Activated naive CD8-positive, alpha-beta T cell treated with anti-CD3 and anti-CD28 coated beads, Interleukin-2, amount 50 U/mL, for 16 hours (primary cell): ENCODE results near the gene PTK7.

Source experiments
- DNase-seq: peaks from one replicate; pipeline ENCODE4 v3.0.0-alpha.2; 2020; ENCODE audit warnings: low read depth, low spot score

Gene PTK7

DNA sequence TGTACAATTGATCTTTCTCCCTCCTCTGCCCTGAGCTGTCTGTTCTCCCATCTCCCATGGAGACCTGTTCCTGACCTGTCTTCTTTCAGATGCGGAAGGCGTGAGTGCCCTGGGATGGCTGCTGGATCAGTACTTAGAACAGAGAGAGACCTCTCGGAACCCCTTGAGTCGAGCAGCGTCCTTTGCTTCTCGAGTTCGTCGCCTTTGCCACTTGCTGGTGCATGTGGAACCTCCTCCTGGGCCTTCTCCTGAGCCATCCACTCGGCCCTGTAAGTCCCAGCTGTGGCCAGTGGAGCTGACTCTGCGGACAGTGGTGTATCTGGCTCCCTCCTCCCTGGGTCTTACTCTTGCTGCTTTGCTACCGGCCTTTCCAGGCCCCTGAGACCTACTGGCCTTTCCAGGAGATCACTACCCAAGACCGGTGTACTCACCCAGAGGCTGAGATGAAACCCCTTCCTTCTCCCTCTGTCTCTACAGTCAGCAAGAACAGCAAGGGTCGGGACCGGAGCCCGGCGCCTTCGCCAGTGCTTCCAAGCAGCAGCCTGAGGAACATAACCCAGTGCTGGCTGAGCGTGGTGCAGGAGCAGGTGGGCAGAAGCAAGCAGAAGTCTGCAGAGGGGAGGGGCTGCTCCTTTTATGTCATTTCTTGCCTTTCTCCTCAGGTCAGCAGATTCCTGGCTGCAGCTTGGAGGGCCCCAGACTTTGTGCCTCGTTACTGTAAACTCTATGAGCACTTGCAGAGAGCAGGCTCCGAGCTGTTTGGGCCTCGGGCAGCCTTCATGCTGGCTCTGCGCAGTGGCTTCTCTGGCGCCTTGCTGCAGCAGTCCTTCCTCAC lies 128.4 kb downstream of the PTK7 start:
- DNase-seq = no peak

DNA sequence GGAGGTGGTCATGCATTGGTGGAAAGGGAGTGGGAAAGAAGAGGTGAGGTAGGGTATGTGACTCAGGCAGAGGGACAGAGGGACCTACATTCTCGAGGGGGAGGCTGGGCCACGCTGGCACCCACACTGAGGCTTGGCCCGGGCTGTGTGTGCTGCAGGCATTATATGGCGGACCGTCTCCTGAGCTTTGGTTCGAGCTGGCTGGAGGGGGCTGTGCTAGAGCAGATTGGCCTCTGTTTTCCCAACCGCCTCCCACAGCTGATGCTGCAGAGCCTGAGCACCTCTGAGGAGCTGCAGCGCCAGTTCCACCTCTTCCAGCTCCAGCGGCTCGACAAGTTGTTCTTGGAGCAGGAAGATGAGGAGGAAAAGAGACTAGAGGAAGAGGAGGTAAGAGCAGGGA lies 129.7 kb downstream of the PTK7 start:
- DNase-seq = no peak

DNA sequence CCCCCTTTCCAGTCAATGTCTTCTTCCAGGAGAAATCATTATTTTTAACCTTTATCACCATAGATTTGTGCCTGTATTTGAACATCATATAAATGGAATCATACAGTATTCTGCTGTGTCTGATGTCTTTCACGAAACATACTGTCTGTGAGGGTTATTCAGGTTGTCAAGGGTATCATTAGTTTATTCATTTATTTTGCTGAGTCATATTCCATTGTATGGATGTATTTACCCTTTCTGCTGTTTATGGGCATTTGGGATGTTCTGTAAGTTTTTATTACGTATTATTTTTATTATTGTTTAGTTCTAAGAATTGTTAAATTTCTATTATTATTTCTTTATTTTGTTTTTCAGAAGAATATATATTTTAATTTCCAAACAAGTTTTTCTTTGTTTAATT lies 131.2 kb downstream of the PTK7 start:
- DNase-seq = no peak
